BLaER1 treated with 17β-estradiol and CSF1 and Interleukin-3, amounts not matched to agents 10 nM and 100 nM (cell line): Measurements from ENCODE around the gene TTLL12.

Experiments
- H3K27ac ChIP-seq, 11 experiments: shearing (Covaris generic); formaldehyde crosslinking; 2 replicates each; pipeline ENCODE4 v1.8.1; 2022
- H3K27me3 ChIP-seq, 11 experiments: shearing (Covaris generic); formaldehyde crosslinking; 2 replicates each; pipeline ENCODE4 v1.8.1; 2022
- H3K36me3 ChIP-seq, 11 experiments: shearing (Covaris generic); formaldehyde crosslinking; 2 replicates each; pipeline ENCODE4 v1.8.1; 2022
- H3K4me1 ChIP-seq, 10 experiments: shearing (Covaris generic); formaldehyde crosslinking; 2 replicates each; pipeline ENCODE4 v1.8.1; 2022
- H3K4me2 ChIP-seq, 11 experiments: shearing (Covaris generic); formaldehyde crosslinking; 2 replicates each; pipeline ENCODE4 v1.8.1; 2022
- H3K4me3 ChIP-seq, 10 experiments: shearing (Covaris generic); formaldehyde crosslinking; 2 replicates each; pipeline ENCODE4 v1.8.1; 2022
- H3K9ac ChIP-seq, 11 experiments: shearing (Covaris generic); formaldehyde crosslinking; 2 replicates each; pipeline ENCODE4 v1.8.1; 2022
- H3K9me3 ChIP-seq, 11 experiments: shearing (Covaris generic); formaldehyde crosslinking; replicated peaks in 1 of 11; 2 replicates each; pipeline ENCODE4 v1.8.1; 2022
- H4K20me1 ChIP-seq, 11 experiments: shearing (Covaris generic); formaldehyde crosslinking; 2 replicates each; pipeline ENCODE4 v1.8.1; 2022
- Cebpa-rat ChIP-seq, 11 experiments: shearing (Covaris generic); IDR thresholded peaks; 2 replicates each; pipeline ENCODE4 v1.8.1; 2022

Gene TTLL12

GRCh38 chr22:43160497-43161126, 26.3 kb downstream of the TTLL12 start:
- no peak for TF ChIP-seq Cebpa-rat (IDR thresholded peaks at IDR 0.05)
- Histone ChIP-seq H3K4me1 (peaks cover 66 to 91% (median 78%) of the 10 kb centered on the region in 10 experiments), H3K9ac (peak overlapping the region in 2 of 11 experiments; percentile 3 to 23; a peak in 1 of 22 replicates), H3K4me2 (0 out of 22 replicates have a peak overlapping the region, but pooled peaks of 1 of the 11 experiments have one; percentile 58), H3K36me3 (peaks cover 33 to 78% (median 61%) of the 10 kb centered on the region in 11 experiments), H4K20me1 (peaks cover 74 to 100% (median 94%) of the 10 kb centered on the region in 11 experiments), H3K27ac (peak overlapping the region in 5 of 11 experiments; percentile 18 to 64 (median 62); a peak in 2 of 22 replicates), H3K9me3 (no peaks in the 10 kb centered on the region), H3K27me3 (no peaks in the 10 kb centered on the region), H3K4me3 (no peak overlapping the region)

GRCh38 chr22:43159484-43160178, 27.3 kb downstream of the TTLL12 start:
- TF ChIP-seq Cebpa-rat (IDR thresholded peaks at IDR 0.05) = peak in 2 of 11 experiments; percentile 12 to 37; a peak in 2 of 22 replicates
- peaks cover 33 to 88% (median 70%) of the 10 kb centered on the region in 11 experiments for H3K36me3 ChIP-seq
- H3K4me1 ChIP-seq = peaks cover 68 to 91% (median 79%) of the 10 kb centered on the region in 10 experiments
- H3K27me3 ChIP-seq = no peaks in the 10 kb centered on the region
- peaks cover 84 to 100% (median 99%) of the 10 kb centered on the region in 11 experiments for H4K20me1 ChIP-seq
- H3K4me2 ChIP-seq = peak overlapping the region in 9 of 11 experiments; percentile 16 to 75 (median 59); a peak in 17 of 22 replicates
- peak overlapping the region in 8 of 11 experiments; percentile 18 to 64 (median 45); a peak in 13 of 22 replicates for H3K27ac ChIP-seq
- peak overlapping the region in 7 of 11 experiments; percentile 3 to 41 (median 23); a peak in 9 of 22 replicates for H3K9ac ChIP-seq
- no peak overlapping the region for H3K4me3 ChIP-seq
- H3K9me3 ChIP-seq = no peaks in the 10 kb centered on the region

- no peaks in the 10 kb centered on the region for H3K9me3 ChIP-seq
- H3K36me3 ChIP-seq = peaks cover 33 to 92% (median 72%) of the 10 kb centered on the region in 11 experiments
- TF ChIP-seq Cebpa-rat (IDR thresholded peaks at IDR 0.05) = no peak
- peak overlapping the region in 9 of 11 experiments; percentile 18 to 64 (median 42); a peak in 14 of 22 replicates for H3K27ac ChIP-seq
- H3K27me3 ChIP-seq = no peaks in the 10 kb centered on the region
- peaks cover 80 to 100% (median 95%) of the 10 kb centered on the region in 11 experiments for H4K20me1 ChIP-seq
- peak overlapping the region in 10 of 11 experiments; percentile 16 to 75 (median 58); a peak in 17 of 22 replicates for H3K4me2 ChIP-seq
- H3K9ac ChIP-seq = peak overlapping the region in 9 of 11 experiments; percentile 11 to 54 (median 21); a peak in 12 of 22 replicates
- H3K4me3 ChIP-seq = no peak overlapping the region
- H3K4me1 ChIP-seq = peaks cover 68 to 91% (median 79%) of the 10 kb centered on the region in 10 experiments
Measured at GRCh38 chr22:43158778-43159483, 28.0 kb downstream of the TTLL12 start.

DNA sequence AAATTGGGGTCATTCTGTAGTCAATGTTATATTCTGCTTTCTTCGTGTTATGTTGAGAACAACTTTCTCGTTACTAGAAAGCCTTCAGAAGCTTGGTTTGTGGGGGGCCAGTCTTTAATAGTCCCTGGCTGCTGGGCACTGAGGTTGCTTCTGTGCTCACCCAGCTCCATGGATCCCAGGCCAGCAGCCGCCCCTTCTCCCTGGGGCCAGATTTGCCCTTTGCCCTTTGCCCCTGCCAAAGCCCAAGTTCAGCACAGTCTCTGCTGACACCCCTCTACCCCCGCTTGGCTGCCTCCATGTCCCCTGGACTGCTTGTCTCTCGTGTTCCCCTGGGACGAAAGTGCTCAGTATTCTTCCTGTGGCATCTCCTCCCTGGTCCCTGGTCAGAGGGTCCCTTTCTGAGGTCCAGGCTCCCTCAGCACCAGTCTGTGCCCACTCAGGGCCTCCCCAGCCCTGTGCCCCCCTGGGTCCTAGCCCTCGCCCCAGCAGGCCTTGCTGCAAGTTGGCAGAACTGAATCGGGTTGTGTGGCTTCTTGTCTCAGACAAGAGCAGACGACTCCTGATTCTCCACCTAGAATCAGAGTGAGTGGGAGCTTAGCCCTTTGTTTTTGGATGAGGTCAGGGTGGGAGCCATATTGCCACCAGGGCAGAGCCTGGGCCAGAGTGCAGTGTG, 28.9 kb downstream of the TTLL12 start:
- H3K4me2 ChIP-seq = peak overlapping the region; percentile 17 to 75 (median 58)
- TF ChIP-seq Cebpa-rat (IDR thresholded peaks at IDR 0.05) = no peak
- no peaks in the 10 kb centered on the region for H3K27me3 ChIP-seq
- peaks cover 31 to 84% (median 71%) of the 10 kb centered on the region in 11 experiments for H3K36me3 ChIP-seq
- H3K9ac ChIP-seq = peak overlapping the region; percentile 7 to 57 (median 32); a peak in 15 of 22 replicates
- peak overlapping the region in 9 of 11 experiments; percentile 18 to 64 (median 42); a peak in 14 of 22 replicates for H3K27ac ChIP-seq
- H4K20me1 ChIP-seq = peaks cover 70 to 95% (median 87%) of the 10 kb centered on the region in 11 experiments
- no peak overlapping the region for H3K4me3 ChIP-seq
- no peaks in the 10 kb centered on the region for H3K9me3 ChIP-seq
- peaks cover 63 to 84% (median 73%) of the 10 kb centered on the region in 10 experiments for H3K4me1 ChIP-seq

DNA sequence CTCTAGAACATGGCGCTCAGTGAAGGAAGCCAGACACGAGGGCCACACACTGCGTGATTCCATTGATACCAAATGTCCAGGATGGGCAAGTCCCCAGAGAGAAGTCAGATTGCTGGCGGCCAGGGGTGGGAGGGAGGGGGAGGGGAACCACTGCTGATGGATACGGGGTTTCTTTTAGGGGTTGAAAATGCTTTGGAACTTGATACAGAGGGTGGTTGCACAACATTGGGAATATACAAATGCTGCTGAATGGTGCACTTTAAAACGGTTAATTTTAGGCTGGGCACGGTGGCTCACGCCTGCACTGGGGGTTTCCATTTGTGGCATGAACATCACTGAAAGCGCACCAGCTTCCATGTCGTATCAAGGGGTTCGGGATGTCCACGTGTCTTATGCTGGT, 30.5 kb downstream of the TTLL12 start:
- peak overlapping the region; percentile 78 to 99 (median 91) for H3K4me2 ChIP-seq
- no peaks in the 10 kb centered on the region for H3K27me3 ChIP-seq
- peak overlapping the region in 7 of 11 experiments; percentile 70 to 96 (median 80); a peak in 13 of 22 replicates for H3K27ac ChIP-seq
- peak overlapping the region in 9 of 11 experiments; percentile 33 to 80 (median 74); a peak in 11 of 22 replicates for H3K9ac ChIP-seq
- peak overlapping the region in 4 of 10 experiments; percentile 47 to 99 (median 83); a peak in 4 of 20 replicates for H3K4me3 ChIP-seq
- H3K36me3 ChIP-seq = peaks cover 18 to 68% (median 55%) of the 10 kb centered on the region in 11 experiments
- peaks cover 63 to 85% (median 71%) of the 10 kb centered on the region in 11 experiments for H4K20me1 ChIP-seq
- TF ChIP-seq Cebpa-rat (IDR thresholded peaks at IDR 0.05) = no peak
- peaks cover 55 to 75% (median 65%) of the 10 kb centered on the region in 10 experiments for H3K4me1 ChIP-seq
- H3K9me3 ChIP-seq = no peaks in the 10 kb centered on the region

DNA sequence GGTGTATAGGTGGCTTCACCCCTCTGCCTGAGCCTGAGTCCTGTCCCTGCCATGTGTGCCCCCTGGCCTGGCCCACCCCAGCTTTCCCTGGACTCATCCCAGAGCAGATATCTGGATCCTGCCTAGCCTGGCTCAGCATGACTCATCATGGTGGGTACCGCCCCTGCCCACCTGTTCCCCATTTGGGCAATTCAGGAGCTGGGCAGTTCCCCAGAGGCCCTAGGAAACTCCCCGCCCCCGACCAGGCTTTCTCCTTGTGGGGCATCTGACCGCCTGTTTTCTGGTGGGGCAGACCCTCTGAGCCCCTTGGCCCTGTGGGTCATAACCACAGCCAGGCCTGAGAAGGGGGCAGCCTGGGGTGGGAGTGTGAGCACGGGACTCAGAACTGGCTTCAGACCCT, 31.1 kb downstream of the TTLL12 start:
- H3K9me3 ChIP-seq = no peaks in the 10 kb centered on the region
- H3K27ac ChIP-seq = peak overlapping the region in 9 of 11 experiments; percentile 37 to 96 (median 72); a peak in 16 of 22 replicates
- H4K20me1 ChIP-seq = peaks cover 58 to 79% (median 65%) of the 10 kb centered on the region in 11 experiments
- H3K36me3 ChIP-seq = peaks cover 12 to 62% (median 49%) of the 10 kb centered on the region in 11 experiments
- H3K4me2 ChIP-seq = peak overlapping the region; percentile 78 to 99 (median 91)
- H3K4me1 ChIP-seq = peaks cover 57 to 76% (median 69%) of the 10 kb centered on the region in 10 experiments
- H3K4me3 ChIP-seq = peak overlapping the region in 8 of 10 experiments; percentile 25 to 99 (median 56); a peak in 13 of 20 replicates
- H3K27me3 ChIP-seq = no peaks in the 10 kb centered on the region
- peak overlapping the region; percentile 33 to 80 (median 73); a peak in 20 of 22 replicates for H3K9ac ChIP-seq
- TF ChIP-seq Cebpa-rat (IDR thresholded peaks at IDR 0.05) = no peak

DNA sequence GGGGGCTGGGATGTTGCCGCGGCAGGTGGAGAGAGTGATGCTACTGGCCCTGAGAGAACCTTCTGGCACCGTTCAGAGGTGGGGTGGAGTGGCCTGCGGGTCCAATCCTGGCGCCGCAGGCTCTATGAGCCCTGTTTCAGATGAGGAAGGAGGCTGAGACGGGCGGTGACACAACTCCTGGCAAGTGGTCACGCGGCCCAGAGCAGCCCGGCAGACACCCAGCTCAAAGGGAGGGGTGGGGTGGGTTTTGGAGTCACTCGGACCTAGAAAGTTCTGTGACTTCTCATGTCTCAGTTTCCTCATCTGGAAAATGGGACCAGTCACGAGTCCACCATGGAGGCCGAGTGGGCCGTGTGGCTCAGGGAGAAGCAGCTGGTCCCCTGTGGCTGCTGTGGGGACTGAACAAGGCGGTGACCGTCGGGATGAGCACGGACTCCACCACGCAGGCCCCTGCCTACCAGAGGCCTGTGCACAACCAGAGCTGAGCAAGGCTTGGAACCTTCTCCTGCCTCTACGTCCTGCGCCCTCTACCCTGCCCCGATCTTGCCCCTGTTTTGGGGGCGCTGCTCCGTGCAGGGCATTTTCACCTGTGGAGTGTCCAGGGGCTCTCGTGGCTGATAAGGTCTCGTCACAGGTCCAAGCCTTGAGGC, 31.9 kb downstream of the TTLL12 start:
- H3K36me3 ChIP-seq = peaks cover 5 to 54% (median 41%) of the 10 kb centered on the region in 11 experiments; a peak in 21 of 22 replicates
- H3K4me3 ChIP-seq = peak overlapping the region in 8 of 10 experiments; percentile 52 to 99 (median 80); a peak in 15 of 20 replicates
- peak overlapping the region in 9 of 11 experiments; percentile 52 to 96 (median 72); a peak in 18 of 22 replicates for H3K27ac ChIP-seq
- H3K4me2 ChIP-seq = peak overlapping the region; percentile 78 to 99 (median 91)
- peak overlapping the region; percentile 34 to 80 (median 73); a peak in 18 of 22 replicates for H3K9ac ChIP-seq
- no peaks in the 10 kb centered on the region for H3K27me3 ChIP-seq
- no peaks in the 10 kb centered on the region for H3K9me3 ChIP-seq
- peaks cover 63 to 75% (median 74%) of the 10 kb centered on the region in 10 experiments for H3K4me1 ChIP-seq
- H4K20me1 ChIP-seq = peaks cover 50 to 71% (median 57%) of the 10 kb centered on the region in 11 experiments
- no peak for TF ChIP-seq Cebpa-rat (IDR thresholded peaks at IDR 0.05)
